ENCODE results near the gene TRIM31. TPM values are rescaled to one million over a fixed set of nuclear protein-coding genes. Genes with fewer than 3 reads are reported as not detected.

TRIM31 gene
- total and polyA plus RNA-seq, 10 of the 15 experiments (the other 5 are each of a cell fraction or from before 2014, with no cell fraction given) = 0.09 to 20.5 (median 0.31) TPM; not detected in 3

- TF ChIP-seq, protein P1, sequence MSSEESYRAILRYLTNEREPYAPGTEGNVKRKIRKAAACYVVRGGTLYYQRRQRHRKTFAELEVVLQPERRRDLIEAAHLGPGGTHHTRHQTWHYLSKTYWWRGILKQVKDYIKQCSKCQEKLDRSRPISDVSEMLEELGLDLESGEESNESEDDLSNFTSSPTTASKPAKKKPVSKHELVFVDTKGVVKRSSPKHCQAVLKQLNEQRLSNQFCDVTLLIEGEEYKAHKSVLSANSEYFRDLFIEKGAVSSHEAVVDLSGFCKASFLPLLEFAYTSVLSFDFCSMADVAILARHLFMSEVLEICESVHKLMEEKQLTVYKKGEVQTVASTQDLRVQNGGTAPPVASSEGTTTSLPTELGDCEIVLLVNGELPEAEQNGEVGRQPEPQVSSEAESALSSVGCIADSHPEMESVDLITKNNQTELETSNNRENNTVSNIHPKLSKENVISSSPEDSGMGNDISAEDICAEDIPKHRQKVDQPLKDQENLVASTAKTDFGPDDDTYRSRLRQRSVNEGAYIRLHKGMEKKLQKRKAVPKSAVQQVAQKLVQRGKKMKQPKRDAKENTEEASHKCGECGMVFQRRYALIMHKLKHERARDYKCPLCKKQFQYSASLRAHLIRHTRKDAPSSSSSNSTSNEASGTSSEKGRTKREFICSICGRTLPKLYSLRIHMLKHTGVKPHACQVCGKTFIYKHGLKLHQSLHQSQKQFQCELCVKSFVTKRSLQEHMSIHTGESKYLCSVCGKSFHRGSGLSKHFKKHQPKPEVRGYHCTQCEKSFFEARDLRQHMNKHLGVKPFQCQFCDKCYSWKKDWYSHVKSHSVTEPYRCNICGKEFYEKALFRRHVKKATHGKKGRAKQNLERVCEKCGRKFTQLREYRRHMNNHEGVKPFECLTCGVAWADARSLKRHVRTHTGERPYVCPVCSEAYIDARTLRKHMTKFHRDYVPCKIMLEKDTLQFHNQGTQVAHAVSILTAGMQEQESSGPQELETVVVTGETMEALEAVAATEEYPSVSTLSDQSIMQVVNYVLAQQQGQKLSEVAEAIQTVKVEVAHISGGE (CRISPR knock-in tag; IDR thresholded peaks at IDR 0.05) = no peak
- TF ChIP-seq MYC (IDR thresholded peaks at IDR 0.05; ENCODE audit: insufficient read depth, insufficient read length, insufficient replicate concordance, low read length, severe bottlenecking) (no peak), BCL11A (IDR thresholded peaks at IDR 0.05; ENCODE audit: low read depth, low read length) (no peak), HCFC1 (IDR thresholded peaks at IDR 0.05; ENCODE audit: low read length) (no peak), IKZF1 (conservative IDR thresholded peaks at IDR 0.05) (peak; percentile 35; the same call in 1 of the 2 replicates), NRF1 (conservative IDR thresholded peaks at IDR 0.05; ENCODE audit: low read depth, low read length) (no peak), ZBTB40 (IDR thresholded peaks at IDR 0.05; ENCODE audit: borderline replicate concordance) (no peak), PKNOX1 (IDR thresholded peaks at IDR 0.05) (no peak), ESRRA (IDR thresholded peaks at IDR 0.05; ENCODE audit: low read length) (no peak)
Measured at GRCh38 chr6:30149858-30150550, 37.1 kb upstream of the TRIM31 start (continued).

All from GM12878 (cell line).